ENCODE results near the gene GREB1L. TPM values are rescaled to one million over a fixed set of nuclear protein-coding genes. Genes with fewer than 3 reads are reported as not detected.

The GREB1L gene
- total RNA-seq, 1 donor from 2014 or later, result 2.0 TPM

DNA sequence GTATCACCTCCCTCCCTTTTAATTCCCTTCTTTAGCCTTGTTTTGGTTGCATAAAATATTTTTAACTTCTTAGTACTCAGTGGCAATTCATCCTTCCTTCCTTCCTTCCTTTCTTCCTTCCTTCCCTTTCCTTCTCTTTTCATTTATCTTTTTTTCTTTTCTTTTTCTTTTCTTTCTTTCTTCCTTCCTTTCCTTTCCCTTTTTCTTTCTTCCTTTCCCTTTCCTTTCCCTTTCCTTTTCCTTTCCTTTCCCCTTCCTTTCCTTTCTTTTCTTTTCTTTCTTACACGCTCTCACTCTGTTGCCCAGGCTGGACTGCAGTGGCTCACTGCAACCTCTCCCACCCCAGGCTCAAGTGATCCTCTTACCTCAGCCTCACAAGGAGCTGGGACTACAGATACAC, 160.2 kb downstream of the GREB1L start:
- no peak for DNase-seq (ENCODE audit: low spot score)
- intact Hi-C loops (cut with DNase I), result no loop called here
- ATAC-seq, result no peak

DNA sequence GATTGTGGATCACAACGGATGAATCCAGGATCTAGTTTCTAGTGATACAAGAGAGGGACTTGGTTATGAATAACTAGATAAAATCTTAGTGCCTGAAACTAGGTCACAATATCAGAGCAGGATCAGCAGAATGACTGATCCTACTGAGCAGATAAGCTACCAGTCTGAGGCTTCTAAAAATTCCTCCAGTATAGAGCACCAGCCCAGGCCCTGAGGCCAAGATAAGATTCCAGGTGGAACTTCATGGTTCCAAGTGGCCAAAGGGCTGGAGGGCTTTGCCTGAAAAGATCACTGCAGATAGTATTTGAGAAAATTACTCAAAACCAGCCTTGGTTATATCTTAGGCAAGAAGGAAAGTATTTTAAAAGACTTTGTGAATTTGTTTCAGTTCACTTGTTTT, 162.4 kb downstream of the GREB1L start:
- intact Hi-C loops (cut with DNase I), result no loop called here
- no peak for ATAC-seq
- no peak for DNase-seq (ENCODE audit: low spot score)

DNA sequence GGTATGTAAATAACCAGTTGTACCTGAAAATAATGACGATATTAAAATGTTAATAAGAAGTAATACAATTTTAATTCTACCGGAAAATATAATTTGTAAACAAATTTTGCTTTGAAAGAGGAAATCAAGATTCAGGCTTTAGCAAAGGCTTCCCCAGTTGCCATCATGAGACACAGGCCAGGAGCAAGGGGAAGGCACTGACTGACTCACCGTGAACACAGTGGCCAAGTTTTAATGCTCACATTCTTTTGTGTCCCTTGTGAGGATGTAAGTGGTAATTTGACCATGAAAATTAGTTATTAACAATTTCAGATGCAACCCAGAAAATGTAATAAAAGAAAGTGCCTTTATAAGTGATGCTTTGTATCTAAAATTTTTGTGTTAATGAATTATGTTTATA, 164.1 kb downstream of the GREB1L start:
- no peak for DNase-seq (ENCODE audit: low spot score)
- no peak for ATAC-seq
- intact Hi-C loops (cut with DNase I), result no loop called here

DNA sequence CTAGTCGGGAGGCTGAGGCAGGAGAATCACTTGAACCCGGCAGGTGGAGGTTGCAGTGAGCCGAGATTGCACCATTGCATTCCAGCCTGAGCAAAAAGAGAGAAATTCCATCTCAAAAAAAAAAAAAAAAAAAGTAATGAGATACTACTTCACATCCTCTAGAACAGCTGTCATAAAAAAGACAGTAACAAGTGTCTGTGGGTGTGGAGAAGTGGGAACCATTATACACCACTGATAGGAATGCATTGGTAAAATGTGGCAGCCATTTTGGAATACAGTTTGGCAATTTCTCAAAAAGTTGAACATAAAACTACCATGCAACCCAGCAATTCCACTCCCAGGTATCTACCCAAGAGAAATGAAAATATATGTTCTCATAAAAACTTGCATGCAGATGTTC, 166.6 kb downstream of the GREB1L start:
- no peak for ATAC-seq
- intact Hi-C loops (cut with DNase I), result no loop called here
- DNase-seq (ENCODE audit: low spot score), result no peak

DNA sequence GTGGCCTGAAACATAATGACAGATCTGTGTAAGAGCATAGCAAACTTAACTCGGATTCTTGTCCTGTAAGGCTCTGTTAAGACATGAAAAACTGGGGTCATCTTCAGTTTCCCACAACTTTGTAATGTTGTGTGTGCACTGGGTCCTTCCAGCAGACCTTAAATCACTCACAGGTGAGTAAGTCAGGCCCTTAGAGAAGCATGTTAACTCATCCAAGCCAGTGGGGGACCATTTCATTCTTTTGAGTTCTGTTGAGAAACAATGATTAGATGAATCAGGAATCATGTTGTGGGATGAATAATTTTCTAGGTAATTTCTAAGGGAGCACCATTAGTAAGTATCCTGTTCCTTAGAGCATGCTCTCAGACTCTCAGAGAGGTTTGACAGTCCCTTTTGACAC, 191.4 kb downstream of the GREB1L start:
- DNase-seq (ENCODE audit: low spot score), result no peak
- intact Hi-C loops (cut with DNase I), result no loop called here
- ATAC-seq, result no peak

DNA sequence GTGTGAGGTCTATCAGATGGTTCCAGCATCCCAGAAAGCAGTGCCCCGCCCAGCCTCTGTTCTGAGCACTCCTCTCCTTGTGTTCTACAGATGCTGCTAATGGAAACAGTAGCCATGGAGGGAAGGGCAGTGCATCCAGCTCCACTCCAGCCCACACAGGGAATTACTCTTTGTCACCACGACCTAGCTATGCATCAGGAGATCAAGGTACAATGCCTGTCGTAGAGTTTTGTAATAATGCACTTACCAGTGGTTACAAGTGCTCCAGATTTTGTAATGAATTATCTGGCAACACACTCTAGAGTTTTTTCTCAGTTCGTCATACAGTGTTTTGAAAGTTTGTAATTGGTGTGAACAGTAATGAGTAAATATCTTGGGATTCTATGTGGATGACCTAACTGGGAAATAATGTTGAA, 197.4 kb downstream of the GREB1L start:
- no peak for DNase-seq (ENCODE audit: low spot score)

DNA sequence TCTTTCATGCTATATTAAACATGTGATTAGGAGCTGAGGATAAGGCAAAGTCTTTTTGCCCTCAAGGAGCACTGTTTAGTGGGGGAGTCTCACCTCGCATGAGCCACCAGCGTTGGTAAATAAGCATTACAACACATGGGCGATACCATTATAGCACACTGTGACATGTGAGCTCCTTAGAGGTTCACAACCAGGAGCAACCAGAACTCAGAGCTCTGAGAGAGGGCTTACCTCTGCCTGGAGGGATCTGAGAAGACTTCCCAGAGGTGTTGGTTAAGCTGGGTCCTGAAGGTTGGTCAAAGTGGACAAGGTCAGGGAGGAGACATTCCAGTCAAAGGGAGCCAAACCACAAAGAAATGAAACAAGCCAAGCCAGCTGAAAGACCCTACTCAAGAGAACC, 199.6 kb downstream of the GREB1L start:
- intact Hi-C loops (cut with DNase I), result no loop called here
- no peak for ATAC-seq

More for the DNA sequence above, 197.4 kb downstream of the GREB1L start:
- ATAC-seq, result no peak
- intact Hi-C loops (cut with DNase I), result no loop called here

DNA sequence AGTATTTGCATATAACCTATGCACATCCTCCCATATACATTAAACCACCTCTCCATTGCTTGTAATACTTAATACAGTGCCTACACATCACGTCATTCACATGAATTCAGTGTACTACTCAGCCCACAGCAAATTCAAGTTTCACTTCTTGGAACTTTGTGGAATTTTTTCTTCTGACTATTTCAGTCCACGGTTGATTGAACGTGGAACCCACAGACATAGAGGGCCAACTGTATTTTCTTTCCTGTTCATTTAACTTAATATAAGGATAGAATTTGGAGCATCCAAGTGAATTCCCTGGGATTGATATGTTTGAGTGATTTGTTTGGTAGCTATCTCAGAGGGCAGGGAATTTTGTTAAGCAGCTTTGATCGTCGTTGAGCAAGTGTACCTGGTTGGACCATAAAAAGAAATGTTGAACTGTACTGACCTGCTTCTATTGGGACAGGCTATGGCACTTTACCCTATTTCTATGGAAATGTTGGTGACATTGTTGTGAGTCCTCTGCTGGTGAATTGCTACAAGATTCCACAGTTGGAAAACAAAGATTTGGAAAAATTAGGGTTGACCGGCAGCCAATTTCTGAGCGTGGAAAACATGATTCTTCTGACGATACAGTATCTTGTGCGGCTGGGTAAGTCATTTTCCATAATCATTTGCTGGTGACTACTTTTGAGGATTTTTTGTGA, 201.9 kb downstream of the GREB1L start:
- ATAC-seq, result peak; percentile 30
- intact Hi-C loops (cut with DNase I), result no loop called here
- no peak for DNase-seq (ENCODE audit: low spot score)

More for the DNA sequence above, 199.6 kb downstream of the GREB1L start:
- DNase-seq (ENCODE audit: low spot score), result no peak

DNA sequence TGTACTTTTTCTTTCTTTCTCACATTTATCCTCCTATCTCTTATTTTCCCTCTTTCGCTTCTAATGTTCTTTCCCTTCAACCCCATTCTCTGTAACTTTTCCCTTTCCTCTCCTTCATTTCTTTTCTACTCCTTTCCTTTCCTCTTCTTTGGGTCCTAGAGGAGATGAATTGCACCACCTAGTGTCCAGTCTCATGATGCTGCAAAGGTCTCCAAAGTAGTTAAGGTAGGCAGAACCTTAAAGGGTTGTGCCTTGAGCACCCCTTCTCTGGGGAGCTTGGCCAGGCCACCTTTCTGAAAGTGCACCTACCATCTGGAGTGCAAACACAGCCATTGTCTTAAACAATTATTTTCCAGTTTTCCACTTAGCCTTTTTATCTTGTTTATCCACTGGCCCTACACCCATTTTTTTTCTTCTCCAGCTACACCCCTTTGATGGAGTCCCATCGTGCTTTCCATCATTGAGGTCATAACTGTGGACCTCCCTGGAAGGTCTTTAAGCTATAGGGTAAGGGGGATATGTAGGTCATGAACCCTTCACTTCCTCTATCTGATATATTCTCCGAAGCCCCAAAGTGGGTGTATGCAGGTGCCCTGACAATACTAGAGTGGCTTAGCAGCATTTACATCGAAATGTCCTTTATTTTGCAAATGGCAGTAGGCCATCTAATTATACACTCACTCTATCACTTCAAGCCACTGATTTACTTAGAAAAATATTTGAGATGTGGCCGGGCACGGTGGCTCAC, 202.6 kb downstream of the GREB1L start:
- no peak for DNase-seq (ENCODE audit: low spot score)
- ATAC-seq, result peak; percentile 53
- intact Hi-C loops (cut with DNase I), result no loop called here

DNA sequence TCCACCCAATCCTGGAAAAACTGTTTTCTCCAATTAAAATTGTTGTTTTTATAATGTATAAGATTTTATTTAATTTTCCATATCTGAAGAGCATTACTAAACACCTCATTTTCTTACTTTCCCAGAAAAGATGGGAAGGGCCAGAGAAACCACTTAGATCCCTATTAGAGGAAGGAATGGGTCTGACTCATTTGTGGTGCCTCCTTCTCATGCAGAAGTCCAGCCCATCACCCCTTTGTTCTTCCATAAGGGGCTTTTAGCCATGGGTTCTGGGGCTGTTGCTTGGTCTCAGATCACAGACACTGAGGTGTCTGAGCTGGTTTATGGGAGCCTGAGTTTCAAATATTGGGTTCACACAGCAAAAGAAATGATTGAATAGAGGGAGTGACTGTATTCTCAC, 206.3 kb downstream of the GREB1L start:
- intact Hi-C loops (cut with DNase I), result no loop called here
- ATAC-seq (no peak), DNase-seq (ENCODE audit: low spot score) (no peak)

DNA sequence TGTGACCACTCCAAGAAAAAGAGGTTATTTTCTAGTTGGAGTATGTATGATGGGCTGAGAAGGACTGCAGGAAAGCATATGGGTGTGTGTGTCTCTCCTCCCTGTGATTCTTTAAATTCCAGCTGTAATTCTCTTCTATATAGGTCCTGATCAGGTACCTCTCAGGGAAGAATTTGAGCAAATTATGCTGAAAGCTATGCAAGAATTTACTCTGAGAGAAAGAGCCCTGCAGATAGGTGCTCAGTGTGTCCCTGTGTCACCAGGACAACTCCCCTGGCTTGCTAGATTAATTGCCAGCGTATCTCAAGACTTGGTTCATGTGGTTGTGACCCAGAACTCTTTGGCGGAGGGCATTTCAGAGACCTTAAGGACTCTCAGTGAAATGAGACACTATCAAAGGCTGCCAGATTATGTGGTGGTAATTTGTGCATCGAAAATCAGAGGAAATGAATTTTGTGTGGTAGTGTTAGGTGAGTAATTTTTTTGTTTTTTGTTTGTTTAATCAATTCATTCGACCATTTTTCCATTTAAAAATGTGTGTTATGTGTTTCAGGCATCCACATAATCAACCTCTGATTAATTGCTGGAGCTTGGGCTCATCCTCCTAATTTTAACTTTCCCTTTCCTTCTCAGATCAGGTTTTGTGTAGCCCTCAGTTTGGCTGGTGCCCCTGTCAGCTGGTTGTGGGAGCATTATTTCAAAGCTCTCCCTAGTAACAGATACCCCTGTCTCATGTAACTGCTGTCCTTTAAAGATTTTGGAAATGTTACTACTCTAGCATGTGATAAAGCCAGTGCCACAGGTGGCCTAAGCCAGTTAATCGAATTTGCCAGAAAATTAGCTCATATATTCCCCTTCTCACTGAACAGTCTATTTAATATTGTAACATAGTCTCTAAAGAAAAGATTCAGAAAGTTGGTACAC, 207.6 kb downstream of the GREB1L start:
- ATAC-seq (no peak), DNase-seq (ENCODE audit: low spot score) (no peak)
- intact Hi-C loops (cut with DNase I), result no loop called here

DNA sequence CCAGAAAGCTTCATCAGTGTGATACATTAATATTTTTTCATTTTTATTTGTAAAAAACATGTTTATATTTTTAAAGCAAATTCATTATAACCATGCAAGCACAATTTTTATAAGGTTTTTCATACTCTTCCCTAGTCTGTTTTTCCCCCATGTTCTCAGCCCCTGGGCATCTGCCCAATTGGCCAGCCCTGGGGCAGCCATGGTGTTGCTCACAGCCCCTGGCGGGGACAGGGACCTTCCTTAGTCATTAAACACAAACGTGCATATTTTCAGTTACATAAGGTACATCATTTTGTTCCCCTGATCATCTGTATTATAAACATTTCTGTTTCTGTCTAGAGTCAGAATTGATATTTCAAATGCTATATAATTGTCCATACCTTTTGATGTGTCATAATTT, 208.5 kb downstream of the GREB1L start:
- no peak for ATAC-seq
- intact Hi-C loops (cut with DNase I), result no loop called here
- DNase-seq (ENCODE audit: low spot score), result no peak

DNA sequence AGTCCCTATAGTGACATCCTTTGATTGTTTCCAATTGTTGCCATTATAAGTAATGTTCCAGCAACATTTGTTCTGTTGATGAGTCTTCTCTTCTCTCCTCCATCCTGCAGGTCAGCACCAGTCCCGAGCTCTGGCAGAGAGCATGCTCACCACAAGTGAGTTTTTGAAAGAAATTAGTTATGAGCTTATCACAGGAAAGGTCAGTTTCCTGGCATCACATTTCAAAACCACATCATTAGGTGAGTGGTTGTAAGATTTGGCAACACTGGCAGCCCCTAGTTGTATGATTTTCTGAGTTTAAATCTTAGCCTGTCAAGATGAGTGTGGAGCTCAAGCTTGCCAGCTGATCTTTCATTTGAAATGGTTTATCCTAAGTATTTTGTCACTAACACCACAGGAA, 208.9 kb downstream of the GREB1L start:
- DNase-seq (ENCODE audit: low spot score) (no peak), ATAC-seq (no peak)
- intact Hi-C loops (cut with DNase I), result no loop called here

DNA sequence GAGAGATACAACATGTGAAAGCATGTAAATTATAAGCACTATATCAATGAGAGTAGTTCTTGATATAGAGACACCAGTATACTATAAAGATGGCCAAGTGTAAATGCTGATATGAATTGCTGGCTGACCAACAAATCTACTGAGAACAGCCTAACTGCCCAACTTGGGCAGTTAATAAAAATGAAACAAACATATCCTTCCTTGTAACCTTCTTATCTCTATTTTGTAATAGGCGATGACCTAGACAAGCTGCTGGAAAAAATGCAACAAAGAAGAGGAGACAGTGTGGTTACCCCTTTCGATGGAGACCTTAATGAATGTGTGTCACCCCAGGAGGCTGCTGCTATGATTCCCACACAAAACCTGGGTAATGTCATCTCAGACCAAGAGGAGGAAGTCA, 209.8 kb downstream of the GREB1L start:
- no peak for DNase-seq (ENCODE audit: low spot score)
- intact Hi-C loops (cut with DNase I), result no loop called here
- no peak for ATAC-seq

DNA sequence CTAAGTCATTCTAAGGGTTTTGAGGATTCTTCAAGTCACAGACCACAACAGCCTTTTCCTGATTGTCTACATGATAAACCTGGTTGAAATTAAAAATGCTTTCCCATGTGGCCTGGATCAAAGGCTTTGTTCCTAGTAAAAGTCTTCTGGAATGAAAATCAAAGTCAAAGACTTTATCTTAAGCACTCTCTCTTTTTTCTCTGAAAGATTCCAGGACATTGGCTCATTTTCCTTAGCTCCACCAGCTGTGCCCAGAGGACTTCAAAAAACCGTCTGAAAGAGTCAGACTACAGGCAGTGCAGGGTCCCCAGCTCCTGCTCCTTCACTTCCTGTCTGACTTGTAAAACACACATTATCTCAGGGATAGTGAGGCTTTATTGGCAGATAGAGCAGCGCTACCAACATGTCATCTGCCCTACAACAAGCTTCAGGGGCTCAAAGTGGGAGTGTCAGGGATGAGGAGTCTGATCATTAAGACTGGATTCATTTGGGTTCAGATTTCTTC, 210.3 kb downstream of the GREB1L start:
- ATAC-seq (no peak), DNase-seq (ENCODE audit: low spot score) (no peak)
- intact Hi-C loops (cut with DNase I), result no loop called here

DNA sequence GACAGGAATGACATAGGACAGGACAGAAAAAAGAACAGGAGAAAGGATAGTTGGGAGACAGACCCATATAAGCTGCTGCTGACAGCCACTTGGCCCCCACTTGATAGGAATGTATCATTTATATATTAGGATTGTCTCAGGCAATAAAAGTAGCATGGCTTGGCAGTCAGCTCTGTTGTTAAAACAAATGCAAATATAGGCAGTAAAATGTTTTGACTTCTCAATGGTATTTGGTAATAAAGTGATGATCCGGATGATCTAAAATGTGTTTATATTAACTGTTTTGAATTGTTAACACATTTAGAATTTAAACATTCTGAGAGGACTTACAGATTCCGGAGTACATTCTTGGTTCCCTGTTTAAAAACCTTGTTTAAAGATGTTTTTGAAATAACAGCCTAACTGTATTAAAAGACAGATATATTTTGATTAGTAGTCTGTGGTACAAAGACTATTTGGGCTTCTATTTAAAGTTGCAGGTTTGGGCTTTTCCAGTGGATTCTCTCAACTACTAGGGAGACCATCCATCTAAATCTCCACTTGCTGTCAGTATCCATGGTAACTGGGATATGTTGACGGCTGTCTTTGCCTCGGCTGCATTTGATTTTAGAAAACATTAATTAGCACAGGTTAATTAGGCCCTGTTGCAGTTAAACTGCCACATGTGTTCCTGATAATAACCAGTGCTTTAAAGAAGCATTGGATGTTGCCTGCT, 210.9 kb downstream of the GREB1L start:
- DNase-seq (ENCODE audit: low spot score), result no peak
- intact Hi-C loops (cut with DNase I), result no loop called here
- ATAC-seq, result no peak

DNA sequence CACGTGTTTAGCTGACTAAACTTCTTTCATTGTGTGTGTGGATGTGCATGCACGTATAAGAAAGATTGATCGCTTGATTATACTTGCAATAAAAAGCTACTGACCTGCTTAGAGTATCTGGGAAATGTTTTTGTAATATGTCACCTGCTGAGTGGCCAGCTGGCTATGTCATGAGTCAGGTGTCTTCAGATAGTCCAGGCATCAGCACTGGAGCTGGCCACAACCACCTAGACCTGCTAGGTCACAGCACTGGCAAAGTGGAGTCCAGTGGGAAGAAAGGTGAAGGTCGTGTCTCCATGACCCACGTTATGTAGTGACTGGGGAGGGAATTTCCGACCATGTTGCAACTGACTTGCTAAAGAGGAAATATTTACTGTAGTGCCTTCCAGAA, 211.5 kb downstream of the GREB1L start:
- intact Hi-C loops (cut with DNase I), result no loop called here
- no peak for ATAC-seq
- DNase-seq (ENCODE audit: low spot score), result no peak

DNA sequence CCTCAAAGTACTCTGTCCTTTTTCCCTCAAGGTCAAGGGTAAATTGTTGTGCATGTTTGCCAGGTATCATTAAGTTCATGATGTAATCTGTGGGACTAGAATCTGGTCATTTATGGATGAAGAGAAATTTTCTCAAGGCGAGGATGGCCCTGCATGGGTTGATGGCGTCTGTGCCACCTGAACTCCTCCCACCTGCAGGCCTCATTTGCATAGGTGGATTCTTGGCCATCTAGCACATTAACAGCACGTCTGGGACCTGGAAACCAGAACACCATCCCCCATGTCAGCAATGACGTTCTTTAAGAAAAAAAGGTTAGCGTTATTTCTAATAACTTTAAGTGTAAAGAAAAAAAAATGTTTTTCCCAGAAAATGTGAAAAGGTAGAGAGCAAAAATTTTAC, 212.7 kb downstream of the GREB1L start:
- no peak for DNase-seq (ENCODE audit: low spot score)
- intact Hi-C loops (cut with DNase I), result no loop called here

More for the DNA sequence above, 212.7 kb downstream of the GREB1L start:
- ATAC-seq, result no peak

Measured in sciatic nerve (tissue), 2 donors.